Neuronal stem cell (in vitro differentiated cells): ENCODE data around the gene VSTM2L.

Experiments used
- DNase-seq: peaks from one replicate; pipeline ENCODE4 v3.0.0-alpha.2; 2013; ENCODE audit warnings: low spot score
- H2AFZ ChIP-seq: one replicate; pipeline ENCODE4 v1.6.1; 2013; ENCODE audit warnings: mild to moderate bottlenecking, low read length, inconsistent platforms
- H2AK5ac ChIP-seq: 2 replicates; pipeline ENCODE4 v1.6.1; 2013; ENCODE audit warnings: low read depth, mild to moderate bottlenecking, inconsistent platforms, low read length, moderate library complexity, mixed read lengths
- H2BK120ac ChIP-seq: 2 replicates; pipeline ENCODE4 v1.6.1; 2013; ENCODE audit warnings: low read depth, mild to moderate bottlenecking, inconsistent platforms, low read length, moderate library complexity, mixed read lengths
- H2BK12ac ChIP-seq: one replicate; pipeline ENCODE4 v1.6.1; 2013; ENCODE audit warnings: low read length, inconsistent platforms
- H2BK15ac ChIP-seq: 2 replicates; pipeline ENCODE4 v1.6.1; 2013; ENCODE audit warnings: mild to moderate bottlenecking, low read length, inconsistent platforms, mixed read lengths
- H2BK5ac ChIP-seq: one replicate; pipeline ENCODE4 v1.6.1; 2013; ENCODE audit warnings: inconsistent platforms, mild to moderate bottlenecking, low read length, moderate library complexity
- H3K14ac ChIP-seq: one replicate; pipeline ENCODE4 v1.6.1; 2013; ENCODE audit warnings: low read length, inconsistent platforms
- H3K18ac ChIP-seq: 2 replicates; pipeline ENCODE4 v1.6.1; 2013; ENCODE audit warnings: low read length, inconsistent platforms
- H3K23ac ChIP-seq: 2 replicates; pipeline ENCODE4 v1.6.1; 2013; ENCODE audit warnings: low read depth, mild to moderate bottlenecking, mixed read lengths, low read length, inconsistent platforms; ENCODE audit not compliant: poor library complexity
- H3K27ac ChIP-seq: replicated peaks from 3 replicates; pipeline ENCODE4 v1.5.1; 2013; ENCODE audit warnings: low read length, inconsistent platforms
- H3K27me3 ChIP-seq, 3 experiments: 2 replicates each; pipeline ENCODE4 v1.6.1; 2013; ENCODE audit warnings: low read length in 3 of 3, mild to moderate bottlenecking in 2 of 3, inconsistent platforms in 1 of 3, low read depth in 1 of 3, mixed read lengths in 1 of 3, moderate library complexity in 1 of 3; ENCODE audit not compliant: control insufficient read depth in 3 of 3, insufficient read depth in 3 of 3
- H3K36me3 ChIP-seq, 2 donors: replicated peaks in 1 of 2; 2 replicates each; pipeline ENCODE4 v1.6.1; 2013; ENCODE audit warnings: low read length in 2 of 2; ENCODE audit not compliant: control insufficient read depth in 2 of 2, insufficient read depth in 2 of 2
- H3K4ac ChIP-seq: 2 replicates; pipeline ENCODE4 v1.6.1; 2013; ENCODE audit warnings: inconsistent platforms, mild to moderate bottlenecking, low read length, moderate library complexity
- H3K4me1 ChIP-seq, 2 donors: 1 replicate in 1 of 2; 2 replicates in 1 of 2; pipeline ENCODE4 v1.6.1; 2013; ENCODE audit warnings: low read length in 2 of 2, low read depth in 1 of 2; ENCODE audit not compliant: control insufficient read depth in 2 of 2, insufficient read depth in 1 of 2
- H3K4me2 ChIP-seq: one replicate; pipeline ENCODE4 v1.6.1; 2013; ENCODE audit warnings: mild to moderate bottlenecking, low read length, inconsistent platforms; ENCODE audit not compliant: insufficient read depth, poor library complexity, severe bottlenecking
- H3K4me3 ChIP-seq, 2 donors: 2 replicates each; pipeline ENCODE4 v1.5.1; 2013; ENCODE audit warnings: low read length in 2 of 2, mild to moderate bottlenecking in 2 of 2, inconsistent platforms in 1 of 2, moderate library complexity in 1 of 2
- H3K79me1 ChIP-seq: one replicate; pipeline ENCODE4 v1.6.1; 2013; ENCODE audit warnings: low read depth, mild to moderate bottlenecking, inconsistent platforms, low read length, moderate library complexity
- H3K9ac ChIP-seq: one replicate; pipeline ENCODE4 v1.6.1; 2013; ENCODE audit warnings: mild to moderate bottlenecking, low read depth, low read length, inconsistent platforms; ENCODE audit not compliant: poor library complexity
- H3K9me3 ChIP-seq, 2 donors: replicated peaks in 1 of 2; 2 replicates each; pipeline versions ENCODE3 to v1.6.1; 2013; ENCODE audit warnings: low read length in 2 of 2, mild to moderate bottlenecking in 2 of 2, inconsistent platforms in 1 of 2, low read depth in 1 of 2, mixed read lengths in 1 of 2, moderate library complexity in 1 of 2; ENCODE audit not compliant: control insufficient read depth in 2 of 2, insufficient read depth in 1 of 2
- H4K8ac ChIP-seq: one replicate; pipeline ENCODE4 v1.6.1; 2013; ENCODE audit warnings: low read depth, mild to moderate bottlenecking, inconsistent platforms, low read length, moderate library complexity
- H4K91ac ChIP-seq: one replicate; pipeline ENCODE4 v1.6.1; 2013; ENCODE audit warnings: low read length, low read depth, mild to moderate bottlenecking, inconsistent platforms; ENCODE audit not compliant: poor library complexity
- WGBS, 2 donors: extraction: QIAGEN DNeasy Blood & Tissue Kit; methylation state at CpG; one replicate each; pipeline ENCODE4 v1.1.7; 2013; ENCODE audit warnings: missing lambda C conversion rate in 2 of 2, mixed read lengths in 1 of 2; ENCODE audit not compliant: insufficient read length in 2 of 2, insufficient replicate concordance in 1 of 2; ENCODE audit errors: extremely low coverage in 2 of 2; 5-methylcytosine and 5-hydroxymethylcytosine counted together

Gene VSTM2L

DNA sequence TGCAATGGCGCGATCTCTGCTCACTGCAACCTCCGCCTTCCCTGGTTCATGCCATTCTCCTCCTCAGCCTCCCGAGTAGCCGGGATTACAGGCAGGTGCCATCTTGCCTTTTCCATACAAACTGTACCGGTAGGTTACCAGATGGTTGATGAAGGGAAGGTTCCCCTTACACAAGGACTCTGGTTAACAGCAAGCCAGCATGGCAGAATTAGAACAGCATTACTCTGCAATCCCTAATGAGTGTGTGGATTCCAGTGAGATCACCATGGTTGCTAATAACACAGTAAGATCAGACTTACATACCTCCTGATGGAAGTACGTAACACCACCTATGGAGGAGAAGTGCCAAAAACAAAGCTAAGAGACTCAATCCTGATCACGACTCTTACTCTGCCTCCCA lies 78.6 kb downstream of the VSTM2L start:
- Histone ChIP-seq H3K23ac (no peak overlapping the region), H2AK5ac (no peak overlapping the region), H3K4me2 (no peak overlapping the region), H3K27me3 (no peaks in the 10 kb centered on the region), H3K79me1 (no peaks in the 10 kb centered on the region), H3K4ac (no peak overlapping the region), H3K27ac (no peak overlapping the region), H2BK15ac (no peak overlapping the region), H3K4me1 (peaks cover 10 to 11% of the 10 kb centered on the region in 2 donors), H2BK120ac (no peak overlapping the region), H4K8ac (no peak overlapping the region), H2BK12ac (no peak overlapping the region), H2BK5ac (no peak overlapping the region), H4K91ac (no peak overlapping the region), H3K36me3 (peaks cover 6 to 49% of the 10 kb centered on the region in 2 donors), H2AFZ (no peak overlapping the region), H3K14ac (no peak overlapping the region), H3K18ac (no peak overlapping the region), H3K9ac (no peak overlapping the region), H3K4me3 (no peak overlapping the region), H3K9me3 (no peaks in the 10 kb centered on the region)
- DNase-seq = no peak
- no CpG with 5 or more reads among the region's 8 CpGs for whole genome bisulfite sequencing, 2 donors

DNA sequence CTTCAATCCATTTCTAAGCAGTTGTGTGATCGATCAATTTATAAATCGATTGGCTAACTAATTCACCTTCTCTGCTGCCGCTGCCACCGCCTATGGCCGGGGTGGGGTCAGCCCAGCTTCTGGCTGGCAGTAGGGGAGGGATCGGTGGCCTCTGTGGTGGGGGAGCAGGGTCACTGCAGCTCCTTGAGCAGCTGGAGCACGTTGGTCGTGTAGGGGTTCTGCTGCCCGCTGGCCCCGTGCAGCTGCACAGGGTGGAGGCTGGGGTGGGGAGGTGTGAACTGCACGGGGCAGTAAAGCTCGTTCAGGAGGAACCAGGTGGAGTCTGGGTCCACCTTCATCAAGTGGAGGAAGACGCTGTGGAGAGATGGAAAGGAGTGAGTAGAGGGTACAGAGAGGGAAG lies 80.4 kb downstream of the VSTM2L start:
- Histone ChIP-seq H3K14ac (no peak overlapping the region), H3K4me2 (no peak overlapping the region), H4K8ac (no peak overlapping the region), H3K27ac (no peak overlapping the region), H2BK15ac (no peak overlapping the region), H4K91ac (no peak overlapping the region), H2BK12ac (no peak overlapping the region), H2BK120ac (no peak overlapping the region), H3K36me3 (peaks cover 6 to 66% of the 10 kb centered on the region in 2 donors), H3K18ac (no peak overlapping the region), H3K4ac (no peak overlapping the region), H3K9ac (peak overlapping the region; percentile 63), H2BK5ac (no peak overlapping the region), H3K9me3 (no peaks in the 10 kb centered on the region), H3K4me3 (no peak overlapping the region), H3K23ac (no peak overlapping the region), H3K79me1 (no peaks in the 10 kb centered on the region), H2AK5ac (no peak overlapping the region), H3K27me3 (no peaks in the 10 kb centered on the region), H3K4me1 (peaks cover 9 to 12% of the 10 kb centered on the region in 2 donors), H2AFZ (no peak overlapping the region)
- no CpG with 5 or more reads among the region's 13 CpGs for WGBS, 2 donors
- DNase-seq = no peak

GRCh38 chr20:37984018-37984785 lies 81.3 kb downstream of the VSTM2L start:
- Histone ChIP-seq H3K18ac (no peak overlapping the region), H3K27me3 (no peaks in the 10 kb centered on the region), H2BK15ac (no peak overlapping the region), H3K4me3 (no peak overlapping the region), H3K36me3 (peaks cover 9 to 75% of the 10 kb centered on the region in 2 donors), H2AFZ (no peak overlapping the region), H3K27ac (no peak overlapping the region), H2AK5ac (no peak overlapping the region), H3K9me3 (no peaks in the 10 kb centered on the region), H3K79me1 (no peaks in the 10 kb centered on the region), H3K4me2 (no peak overlapping the region), H3K9ac (no peak overlapping the region), H4K91ac (no peak overlapping the region), H2BK12ac (no peak overlapping the region), H2BK5ac (no peak overlapping the region), H3K23ac (no peak overlapping the region), H3K14ac (no peak overlapping the region), H3K4me1 (peaks cover 9 to 12% of the 10 kb centered on the region in 2 donors), H3K4ac (no peak overlapping the region), H2BK120ac (no peak overlapping the region), H4K8ac (no peak overlapping the region)
- no peak for DNase-seq
- WGBS, 2 donors = no CpG with 5 or more reads among the region's 14 CpGs

DNA sequence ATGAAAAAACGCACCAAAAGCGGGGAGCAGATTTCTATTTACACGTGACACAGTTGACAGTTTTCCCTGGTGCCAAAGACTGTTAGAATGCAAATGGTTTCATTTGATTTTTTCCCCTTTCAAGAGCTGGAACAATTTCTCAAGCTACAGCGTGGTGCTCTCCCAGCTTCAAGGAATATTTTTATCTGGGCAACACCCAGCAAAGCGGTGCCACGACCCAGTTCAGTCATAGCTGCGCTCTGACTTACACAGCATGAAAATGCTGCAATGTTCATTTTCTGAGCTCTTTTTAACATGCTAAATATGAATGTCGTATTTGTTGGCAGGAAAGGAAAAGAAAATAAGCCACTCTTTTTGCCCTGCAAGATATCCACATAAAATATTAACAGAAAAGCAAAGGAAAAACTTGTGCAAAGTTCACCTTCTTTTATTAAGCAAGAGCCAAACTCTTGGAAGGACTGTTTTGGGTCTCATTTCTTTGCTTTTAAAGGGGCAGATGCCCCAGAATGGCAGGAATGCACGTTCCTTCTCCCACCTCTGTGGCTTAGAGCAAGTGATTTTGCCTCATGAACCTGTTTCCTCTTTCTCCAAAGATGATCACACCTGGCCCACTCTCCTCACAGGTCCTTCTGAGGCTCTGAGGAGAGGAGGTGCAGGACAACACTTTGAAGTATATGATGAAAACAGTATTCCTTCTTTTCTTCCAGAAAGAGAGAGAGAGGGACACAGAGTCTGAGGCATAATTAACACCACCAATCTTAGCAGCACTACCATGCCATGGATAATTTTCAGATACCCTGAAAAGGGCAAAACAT lies 83.3 kb downstream of the VSTM2L start:
- Histone ChIP-seq H3K14ac (no peak overlapping the region), H3K4me3 (no peak overlapping the region), H3K79me1 (no peaks in the 10 kb centered on the region), H3K27me3 (no peaks in the 10 kb centered on the region), H3K4me2 (no peak overlapping the region), H2BK120ac (no peak overlapping the region), H3K9me3 (no peaks in the 10 kb centered on the region), H3K9ac (no peak overlapping the region), H3K36me3 (peaks cover 16 to 94% of the 10 kb centered on the region in 2 donors), H2BK12ac (no peak overlapping the region), H3K4me1 (peaks cover 9 to 11% of the 10 kb centered on the region in 2 donors), H3K27ac (no peak overlapping the region), H2BK5ac (no peak overlapping the region), H2AK5ac (no peak overlapping the region), H2AFZ (no peak overlapping the region), H4K8ac (no peak overlapping the region), H2BK15ac (no peak overlapping the region), H3K18ac (no peak overlapping the region), H3K4ac (no peak overlapping the region), H4K91ac (no peak overlapping the region), H3K23ac (no peak overlapping the region)
- DNase-seq = no peak
- no CpG with 5 or more reads among the region's 9 CpGs for WGBS, 2 donors
